ENCODE data around the gene CHRD. TPM values are rescaled to one million over a fixed set of nuclear protein-coding genes. Genes with fewer than 3 reads are reported as not detected.

Gene CHRD
- total RNA-seq, 4 donors from 2014 or later, result 8.2 to 27.4 (median 16.5) TPM

- H3K36me3 ChIP-seq, result peaks cover 0 to 13% of the 10 kb centered on the region in 2 donors
- 60% methylated on average over 4 of the region's 6 CpGs; no CpG with 5 or more reads in 1 of the 2 donors for WGBS, 2 donors (ENCODE audit: low coverage in 1 of 2)
- H3K4me1 ChIP-seq, result peaks cover 0 to 42% (median 11%) of the 10 kb centered on the region in 3 donors
- TF ChIP-seq POLR2AphosphoS5 (IDR thresholded peaks at IDR 0.05) (no peak), CTCF (IDR thresholded peaks at IDR 0.05) (no peak), EP300 (IDR thresholded peaks at IDR 0.05) (no peak), POLR2A (IDR thresholded peaks at IDR 0.05) (no peak)
- H3K27ac ChIP-seq, result no peak overlapping the region
- no peak overlapping the region for H3K4me3 ChIP-seq
- H3K9me3 ChIP-seq, result no peaks in the 10 kb centered on the region
- peaks cover 24% of the 10 kb centered on the region for H3K27me3 ChIP-seq
- peak; percentile 82 for ATAC-seq
These were observed 6.4 kb upstream of the CHRD start for GRCh38 chr3:184373422-184373821.

- Histone ChIP-seq H3K27ac (no peak overlapping the region), H3K4me1 (peaks cover 0 to 52% (median 20%) of the 10 kb centered on the region in 3 donors), H3K36me3 (no peaks in the 10 kb centered on the region), H3K4me3 (no peak overlapping the region), H3K9me3 (no peaks in the 10 kb centered on the region), H3K27me3 (peaks cover 36% of the 10 kb centered on the region)
- no peak for ATAC-seq
- 69 to 97% methylated on average over 5 to 7 of the region's 12 CpGs for WGBS, 2 donors (ENCODE audit: low coverage in 1 of 2)
- no peak for TF ChIP-seq CTCF (IDR thresholded peaks at IDR 0.05)
- no peak for TF ChIP-seq EP300 (IDR thresholded peaks at IDR 0.05)
- no peak for TF ChIP-seq POLR2A (IDR thresholded peaks at IDR 0.05)
- no peak for TF ChIP-seq POLR2AphosphoS5 (IDR thresholded peaks at IDR 0.05)
These were observed 4.0 kb upstream of the CHRD start for GRCh38 chr3:184375747-184376461.

- peak overlapping the region in 1 of 4 donors; percentile 24 for H3K27ac ChIP-seq
- H3K36me3 ChIP-seq, result no peaks in the 10 kb centered on the region
- no peak for ATAC-seq
- H3K4me1 ChIP-seq, result peaks cover 0 to 49% (median 24%) of the 10 kb centered on the region in 3 donors
- H3K4me3 ChIP-seq, result no peak overlapping the region
- peaks cover 50% of the 10 kb centered on the region for H3K27me3 ChIP-seq
- H3K9me3 ChIP-seq, result no peaks in the 10 kb centered on the region
- TF ChIP-seq EP300 (IDR thresholded peaks at IDR 0.05) (no peak), POLR2A (IDR thresholded peaks at IDR 0.05) (no peak), CTCF (IDR thresholded peaks at IDR 0.05) (no peak), POLR2AphosphoS5 (IDR thresholded peaks at IDR 0.05) (no peak)
- WGBS, 2 donors (ENCODE audit: low coverage in 1 of 2), result 79% methylated on average over 2 to 4 of the region's 5 CpGs
These were observed 2.5 kb upstream of the CHRD start for GRCh38 chr3:184377374-184377773.

GRCh38 chr3:184377882-184378445 lies 1.9 kb upstream of the CHRD start, which contains the start of gene THPO:
Gene THPO (minus strand): TSS chr3:184378207. CDS start chr3:184376259, 1,948 bp downstream.
- Histone ChIP-seq H3K36me3 (peaks cover 0 to 4% of the 10 kb centered on the region in 2 donors), H3K4me3 (peak within 1 kb of the TSS in 1 of 2 donors; percentile 67), H3K9me3 (no peaks in the 10 kb centered on the region), H3K27ac (peak within 1 kb of the TSS in 3 of 4 donors; percentile 68 to 84 (median 82)), H3K4me1 (peaks cover 0 to 45% (median 24%) of the 10 kb centered on the region in 3 donors), H3K27me3 (peaks cover 50% of the 10 kb centered on the region)
- ATAC-seq, result no peak
- WGBS, 2 donors (ENCODE audit: low coverage in 1 of 2), result 33% methylated on average over 1 of the region's 7 CpGs; no CpG with 5 or more reads in 1 of the 2 donors
- no peak for TF ChIP-seq POLR2A (IDR thresholded peaks at IDR 0.05)
- peak; percentile 49 for TF ChIP-seq POLR2AphosphoS5 (IDR thresholded peaks at IDR 0.05)

- Histone ChIP-seq H3K9me3 (no peaks in the 10 kb centered on the region), H3K4me1 (peaks cover 0 to 45% (median 24%) of the 10 kb centered on the region in 3 donors), H3K27ac (peak overlapping the region in 3 of 4 donors; percentile 68 to 84 (median 82)), H3K4me3 (peak overlapping the region in 1 of 2 donors; percentile 67), H3K27me3 (peaks cover 50% of the 10 kb centered on the region), H3K36me3 (peaks cover 0 to 9% of the 10 kb centered on the region in 2 donors)
- TF ChIP-seq POLR2AphosphoS5 (IDR thresholded peaks at IDR 0.05) (no peak), CTCF (IDR thresholded peaks at IDR 0.05) (no peak), POLR2A (IDR thresholded peaks at IDR 0.05) (no peak), EP300 (IDR thresholded peaks at IDR 0.05) (no peak)
- WGBS, 2 donors (ENCODE audit: low coverage in 1 of 2), result 58 to 76% methylated on average over 3 to 6 of the region's 10 CpGs
- peak; percentile 5 for ATAC-seq
These were observed 1.1 kb upstream of the CHRD start for GRCh38 chr3:184378651-184379357.

All from gastroesophageal sphincter (tissue), 4 donors.